Activated CD8-positive, alpha-beta T cell treated with anti-CD3 and anti-CD28 coated beads, Interleukin-2, amount 10 ng/mL, durations not matched to agents 7 days and 5 days (primary cell): Measurements from ENCODE around the gene EFNB2. TPM values are rescaled to one million over a fixed set of nuclear protein-coding genes. Genes with fewer than 3 reads are reported as not detected.
A peak's percentile ranks its signal among the peaks of the same experiment; 100 is the strongest.

Experiments
- ATAC-seq: fragments of 150-1000 bp; cut with Tn5 transposase; one replicate; pipeline ENCODE4 v1.10.0; 2021; ENCODE audit warnings: moderate library complexity
- CTCF ChIA-PET: fragments of 350-600 bp; sonication (Branson Sonifier 250); formaldehyde crosslinking; loops from one replicate; lab custom pipeline; 2021; ENCODE audit warnings: antibody characterized with exemption; lab: Charles Lee
- POLR2A ChIA-PET: fragments of 350-600 bp; sonication (Branson Sonifier 250); formaldehyde crosslinking; loops from one replicate; lab custom pipeline; 2021; ENCODE audit warnings: antibody characterized with exemption; lab: Charles Lee
- DNase-seq: peaks from one replicate; pipeline ENCODE4 v3.0.0-alpha.2; 2020
- H3K27ac Mint-ChIP-seq: one replicate; pipeline ENCODE4 v1.8.0; 2021; ENCODE audit warnings: mild to moderate bottlenecking, mixed read lengths
- H3K27me3 Mint-ChIP-seq: one replicate; pipeline ENCODE4 v1.8.0; 2021; ENCODE audit warnings: low read depth, mixed read lengths
- H3K36me3 Mint-ChIP-seq: one replicate; pipeline ENCODE4 v1.8.0; 2021; ENCODE audit warnings: low read depth, mixed read lengths
- H3K4me1 Mint-ChIP-seq: one replicate; pipeline ENCODE4 v1.8.0; 2021; ENCODE audit warnings: low read depth, mixed read lengths
- H3K4me3 Mint-ChIP-seq: one replicate; pipeline ENCODE4 v1.8.0; 2021; ENCODE audit warnings: mild to moderate bottlenecking, mixed read lengths
- H3K9me3 Mint-ChIP-seq: one replicate; pipeline ENCODE4 v1.8.0; 2022; ENCODE audit warnings: mixed read lengths; ENCODE audit not compliant: insufficient read depth
- total RNA-seq, 2 experiments: library from RNA; stranded (reverse); gene quantifications; one replicate each; pipeline ENCODE4 v1.2.3, GENCODE V29; 2021

The EFNB2 gene
- total RNA-seq, 2 experiments from 2014 or later, result 0.08 to 0.16 TPM

- Mint-ChIP-seq H3K36me3 (peaks cover 30% of the 10 kb centered on the region), H3K4me3 (no peak overlapping the region), H3K4me1 (peaks cover 11% of the 10 kb centered on the region), H3K27ac (no peak overlapping the region), H3K27me3 (no peaks in the 10 kb centered on the region), H3K9me3 (no peaks in the 10 kb centered on the region)
- ChIA-PET POLR2A (no interaction called here), CTCF (no interaction called here)
- DNase-seq (no peak), ATAC-seq (no peak)
These were observed 12.7 kb upstream of the EFNB2 start for GRCh38 chr13:106548064-106548696.

- POLR2A ChIA-PET, result no interaction called here
These were observed 6.4 kb upstream of the EFNB2 start for GRCh38 chr13:106541826-106542225.

GRCh38 chr13:106540613-106541012 lies 5.2 kb upstream of the EFNB2 start:
- ChIA-PET CTCF (no interaction called here), POLR2A (no interaction called here)
- DNase-seq (no peak), ATAC-seq (no peak)
- Mint-ChIP-seq H3K4me3 (no peak overlapping the region), H3K4me1 (peaks cover 4% of the 10 kb centered on the region), H3K27ac (no peak overlapping the region), H3K36me3 (peaks cover 25% of the 10 kb centered on the region), H3K27me3 (no peaks in the 10 kb centered on the region), H3K9me3 (no peaks in the 10 kb centered on the region)

More at GRCh38 chr13:106541826-106542225, 6.4 kb upstream of the EFNB2 start:
- ATAC-seq, result no peak
- DNase-seq, result no peak
- Mint-ChIP-seq H3K9me3 (no peaks in the 10 kb centered on the region), H3K27me3 (no peaks in the 10 kb centered on the region), H3K27ac (no peak overlapping the region), H3K4me1 (no peaks in the 10 kb centered on the region), H3K36me3 (peaks cover 25% of the 10 kb centered on the region), H3K4me3 (no peak overlapping the region)
- CTCF ChIA-PET, result interaction anchor here (0.9 to 1.4 kb wide), 2 partner anchors 15 to 78 kb away, joined by 3 read pairs; no protein-coding TSS in a partner anchor

- ChIA-PET POLR2A (interaction anchor here (1.1 kb wide), 1 partner anchor 31 kb away, joined by 5 read pairs; no protein-coding TSS in a partner anchor), CTCF (interaction anchor here (0.8 to 3.3 kb wide), 6 partner anchors 8 to 382 kb away, joined by 3 to 57 read pairs (median 4); partner anchors contain the start of gene ARGLU1)
- Mint-ChIP-seq H3K4me1 (peaks cover 18% of the 10 kb centered on the region), H3K9me3 (no peaks in the 10 kb centered on the region), H3K27me3 (peaks cover 17% of the 10 kb centered on the region), H3K36me3 (peaks cover 18% of the 10 kb centered on the region), H3K27ac (no peak overlapping the region), H3K4me3 (no peak overlapping the region)
- ATAC-seq (no peak), DNase-seq (no peak)
These were observed 2.1 kb upstream of the EFNB2 start for GRCh38 chr13:106537521-106537920.

GRCh38 chr13:106536244-106537034 lies 977 bp upstream of the EFNB2 start:
- ChIA-PET CTCF (interaction anchor here (0.7 to 3.3 kb wide), 21 partner anchors 8 to 1026 kb away, joined by 3 to 57 read pairs (median 4); partner anchors contain the start of gene ARGLU1), POLR2A (interaction anchor here (0.8 to 1.7 kb wide), 3 partner anchors 31 to 32 kb away, joined by 3 to 7 read pairs (median 5); partner anchors contain the start of gene ARGLU1)
- H3K4me3 Mint-ChIP-seq, result peak overlapping the region; percentile 85
- no peaks in the 10 kb centered on the region for H3K9me3 Mint-ChIP-seq
- DNase-seq, result peak; percentile 89
- H3K27ac Mint-ChIP-seq, result peak overlapping the region; percentile 62
- H3K27me3 Mint-ChIP-seq, result peaks cover 24% of the 10 kb centered on the region
- peaks cover 12% of the 10 kb centered on the region for H3K36me3 Mint-ChIP-seq
- peaks cover 18% of the 10 kb centered on the region for H3K4me1 Mint-ChIP-seq
- ATAC-seq, result peak; percentile 41

- Mint-ChIP-seq H3K27me3 (peaks cover 34% of the 10 kb centered on the region), H3K27ac (no peak overlapping the region), H3K9me3 (no peaks in the 10 kb centered on the region), H3K4me3 (peak overlapping the region; percentile 77), H3K4me1 (peaks cover 18% of the 10 kb centered on the region), H3K36me3 (peaks cover 3% of the 10 kb centered on the region)
- ChIA-PET CTCF (interaction anchor here (1.6 to 3.3 kb wide), 4 partner anchors 10 to 502 kb away, joined by 3 to 57 read pairs (median 11); partner anchors contain the start of gene ARGLU1), POLR2A (interaction anchor here (1.2 to 1.7 kb wide), 2 partner anchors 31 to 32 kb away, joined by 3 to 7 read pairs; no protein-coding TSS in a partner anchor)
- DNase-seq (peak; percentile 22), ATAC-seq (peak; percentile 1)
These were observed 567 bp downstream of the EFNB2 start for GRCh38 chr13:106534639-106535551.

- Mint-ChIP-seq H3K9me3 (no peaks in the 10 kb centered on the region), H3K4me3 (peak overlapping the region; percentile 38), H3K27me3 (peaks cover 39% of the 10 kb centered on the region), H3K36me3 (peaks cover under 1% of the 10 kb centered on the region), H3K27ac (no peak overlapping the region), H3K4me1 (peaks cover 18% of the 10 kb centered on the region)
- ChIA-PET CTCF (no interaction called here), POLR2A (interaction anchor here (1.2 kb wide), 1 partner anchor 32 kb away, joined by 3 read pairs; no protein-coding TSS in a partner anchor)
- DNase-seq (no peak), ATAC-seq (no peak)
These were observed 1.4 kb downstream of the EFNB2 start for GRCh38 chr13:106533943-106534638.

GRCh38 chr13:106533101-106533942 lies 2.1 kb downstream of the EFNB2 start:
- ChIA-PET CTCF (no interaction called here), POLR2A (no interaction called here)
- H3K4me1 Mint-ChIP-seq, result peaks cover 18% of the 10 kb centered on the region
- peak; percentile 24 for DNase-seq
- peak overlapping the region; percentile 1 for H3K4me3 Mint-ChIP-seq
- ATAC-seq, result no peak
- no peaks in the 10 kb centered on the region for H3K36me3 Mint-ChIP-seq
- peaks cover 44% of the 10 kb centered on the region for H3K27me3 Mint-ChIP-seq
- H3K27ac Mint-ChIP-seq, result no peak overlapping the region
- no peaks in the 10 kb centered on the region for H3K9me3 Mint-ChIP-seq

- ChIA-PET CTCF (no interaction called here), POLR2A (no interaction called here)
- Mint-ChIP-seq H3K27me3 (peaks cover 47% of the 10 kb centered on the region), H3K27ac (no peak overlapping the region), H3K36me3 (no peaks in the 10 kb centered on the region), H3K4me3 (no peak overlapping the region), H3K9me3 (no peaks in the 10 kb centered on the region), H3K4me1 (peaks cover 18% of the 10 kb centered on the region)
- DNase-seq, result no peak
- no peak for ATAC-seq
These were observed 3.1 kb downstream of the EFNB2 start for GRCh38 chr13:106532111-106532929.
